ENCODE results near the gene ARHGEF38.

Gene ARHGEF38

GRCh38 chr4:105551965-105552746 lies at the start of gene ARHGEF38:
ARHGEF38 (plus strand) TSS chr4:105552620; CDS start chr4:105552766, 146 bp downstream.
- no peak for DNase-seq

GRCh38 chr4:105503484-105503883 lies 48.9 kb upstream of the ARHGEF38 start:
- DNase-seq = no peak

- DNase-seq = no peak
Observed at GRCh38 chr4:105504744-105505143, 47.7 kb upstream of the ARHGEF38 start.

GRCh38 chr4:105509291-105509690 lies 43.1 kb upstream of the ARHGEF38 start:
- DNase-seq = no peak

DNA sequence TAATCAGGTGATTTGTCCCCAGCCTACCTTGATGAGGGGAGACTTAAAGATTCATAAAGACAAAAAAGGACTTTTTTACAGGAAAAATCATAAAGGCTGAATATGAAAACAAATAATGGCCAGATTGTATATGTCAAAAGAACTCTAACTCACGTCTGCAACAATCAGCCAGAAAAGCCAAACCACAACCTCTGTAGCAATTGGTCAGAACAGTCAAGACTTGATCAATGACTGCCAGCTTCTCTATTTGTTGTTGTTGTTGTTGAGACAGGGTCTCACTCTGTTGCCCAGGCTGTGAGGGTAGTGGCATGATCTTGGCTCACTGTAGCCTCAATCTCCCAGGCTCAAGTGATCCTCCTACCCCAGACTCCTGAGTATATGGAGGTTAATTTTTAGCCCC lies 42.7 kb upstream of the ARHGEF38 start:
- DNase-seq = no peak

DNA sequence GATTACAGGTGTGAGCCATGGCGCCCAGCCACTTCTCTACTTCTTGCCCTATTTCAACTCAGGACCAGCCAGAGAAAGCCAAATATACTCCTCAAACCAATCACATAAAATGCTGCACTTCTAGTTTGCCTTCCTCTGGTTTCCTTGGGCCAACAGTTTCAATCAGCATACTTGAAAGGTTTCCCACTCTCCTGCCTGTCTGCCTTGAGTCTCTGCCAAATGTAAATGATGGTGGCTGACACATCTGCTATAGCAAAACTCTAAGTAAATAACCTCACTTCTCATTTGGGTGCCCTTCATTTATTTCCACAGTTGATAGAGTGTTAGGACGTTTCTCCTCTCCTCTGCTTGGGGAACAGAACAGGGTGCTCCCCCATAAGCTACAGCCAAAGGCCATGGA lies 42.2 kb upstream of the ARHGEF38 start:
- DNase-seq = no peak

DNA sequence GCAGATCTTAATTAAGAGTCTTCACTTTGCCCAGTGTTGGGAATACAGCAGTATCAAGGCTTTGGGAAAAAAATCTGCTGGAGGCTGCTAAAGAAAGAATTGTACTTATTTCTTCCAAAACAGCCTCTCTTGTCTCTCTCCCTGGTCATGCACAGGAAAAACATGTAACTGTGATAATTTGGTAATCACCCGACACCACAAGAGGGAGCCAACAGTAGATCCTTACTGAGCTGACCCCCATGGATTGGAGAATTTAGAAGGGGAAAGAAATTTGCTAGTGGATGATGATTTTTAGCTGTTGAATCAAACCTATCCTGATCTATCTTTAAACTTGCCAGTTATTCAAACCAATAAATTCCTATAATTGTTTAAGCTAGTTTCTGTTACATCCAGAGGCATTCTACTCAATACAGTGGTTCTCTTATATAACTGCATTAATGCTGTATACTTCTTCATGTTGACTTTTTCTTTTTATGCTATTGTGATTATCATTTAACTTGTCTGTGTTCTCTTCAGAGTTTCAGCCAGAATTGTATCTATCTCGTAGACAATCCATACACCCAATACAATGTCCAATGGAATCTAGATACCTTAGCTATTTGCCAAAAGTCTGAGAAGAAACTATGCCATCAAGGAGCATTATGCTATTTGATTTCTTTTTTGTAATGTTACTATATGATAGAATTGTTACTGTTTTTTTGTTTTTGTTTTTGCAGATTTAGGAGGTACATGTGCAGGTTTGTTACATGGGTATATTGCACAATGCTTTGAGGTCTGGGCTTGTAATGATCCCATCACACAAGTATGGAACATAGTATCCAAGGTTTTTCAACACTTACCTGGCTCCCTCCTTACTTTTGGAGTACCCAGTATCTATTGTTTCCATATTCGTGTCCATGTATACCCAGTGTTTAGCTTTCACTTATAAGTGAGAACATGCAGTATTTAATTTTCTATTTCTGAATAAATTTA lies 31.3 kb upstream of the ARHGEF38 start:
- DNase-seq = peak in 1 of 2 donors; percentile 14

- no peak for DNase-seq
Observed at GRCh38 chr4:105526656-105527055, 25.8 kb upstream of the ARHGEF38 start.

GRCh38 chr4:105527081-105527480 lies 25.3 kb upstream of the ARHGEF38 start:
- DNase-seq = no peak

DNA sequence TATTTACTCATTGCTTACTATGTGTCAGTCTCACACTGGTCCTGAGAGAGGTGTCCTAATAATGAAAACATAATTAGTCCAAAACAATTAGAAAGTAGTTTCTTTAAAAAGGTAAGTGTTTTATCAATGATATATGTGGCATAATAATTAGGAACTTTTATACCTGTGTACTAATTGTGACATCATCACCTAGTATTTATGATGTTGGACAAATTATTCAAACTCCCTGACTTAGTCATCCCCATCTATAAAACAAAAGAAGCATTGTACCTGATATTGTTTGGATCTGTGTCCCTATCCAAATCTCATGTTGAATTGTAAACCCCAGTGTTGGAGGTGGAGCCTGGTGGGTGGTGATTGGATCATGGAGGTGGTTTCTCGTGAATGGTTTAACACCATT lies 15.8 kb upstream of the ARHGEF38 start:
- no peak for DNase-seq

GRCh38 chr4:105541420-105541819 lies 11.0 kb upstream of the ARHGEF38 start:
- no peak for DNase-seq

DNA sequence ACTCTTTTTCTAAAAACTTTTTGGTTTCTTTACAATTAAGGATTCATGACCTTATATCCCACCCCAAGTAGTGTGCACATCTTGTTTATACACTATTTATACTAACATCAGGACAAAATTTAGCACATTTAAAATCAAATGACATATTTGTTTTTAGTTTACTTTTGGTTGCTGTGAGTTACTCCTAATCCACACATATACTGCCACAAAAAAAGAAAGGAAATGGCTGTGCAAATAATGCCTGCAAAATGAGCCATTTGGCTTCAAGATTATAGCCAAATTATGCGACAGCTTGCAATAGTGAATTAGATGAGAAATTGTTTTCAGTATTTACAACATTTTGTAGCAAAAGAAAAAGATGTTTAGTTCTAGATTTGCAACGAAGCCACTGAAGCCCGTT lies 10.4 kb upstream of the ARHGEF38 start:
- DNase-seq = no peak

DNA sequence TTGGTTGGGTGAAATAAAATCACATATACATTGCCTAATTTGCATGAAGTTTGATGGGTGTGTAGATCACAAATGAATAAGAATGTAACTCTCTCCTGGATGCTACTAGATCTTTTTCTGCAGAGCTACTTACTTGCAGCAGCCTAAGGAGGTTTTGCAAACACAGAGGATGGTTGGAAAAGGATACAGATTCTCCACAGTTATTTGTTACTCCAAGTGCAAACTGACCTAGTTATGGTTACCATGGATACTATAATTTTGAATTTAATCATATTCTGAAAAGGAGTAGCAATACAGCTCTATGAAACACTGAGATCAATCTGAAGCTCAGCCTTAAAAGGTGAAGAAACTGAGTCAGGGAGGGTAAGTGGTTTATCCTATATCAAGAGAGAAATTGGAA lies 9.1 kb upstream of the ARHGEF38 start:
- no peak for DNase-seq

DNA sequence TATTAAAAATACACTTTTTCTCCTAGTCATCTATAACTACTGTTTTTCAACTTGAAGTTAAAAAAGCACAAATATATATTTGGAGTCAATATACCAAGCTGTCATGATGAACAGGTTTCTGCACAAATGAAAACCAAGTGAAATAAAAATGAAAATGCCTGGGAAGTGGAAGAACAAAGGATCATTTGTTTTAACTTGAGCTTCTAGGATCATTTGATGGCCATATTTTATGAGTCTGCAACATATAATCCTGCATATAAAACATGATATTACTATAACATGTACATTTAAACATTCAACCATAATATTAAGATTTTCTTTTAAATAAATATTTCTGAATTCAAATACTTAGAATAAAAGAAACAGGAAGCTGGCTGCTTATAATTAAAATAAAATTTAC lies 8.5 kb upstream of the ARHGEF38 start:
- DNase-seq = no peak

GRCh38 chr4:105544520-105545286 lies 7.7 kb upstream of the ARHGEF38 start:
- DNase-seq = no peak

GRCh38 chr4:105546086-105546485 lies 6.3 kb upstream of the ARHGEF38 start:
- DNase-seq = no peak

GRCh38 chr4:105547769-105548168 lies 4.7 kb upstream of the ARHGEF38 start:
- DNase-seq = no peak

DNA sequence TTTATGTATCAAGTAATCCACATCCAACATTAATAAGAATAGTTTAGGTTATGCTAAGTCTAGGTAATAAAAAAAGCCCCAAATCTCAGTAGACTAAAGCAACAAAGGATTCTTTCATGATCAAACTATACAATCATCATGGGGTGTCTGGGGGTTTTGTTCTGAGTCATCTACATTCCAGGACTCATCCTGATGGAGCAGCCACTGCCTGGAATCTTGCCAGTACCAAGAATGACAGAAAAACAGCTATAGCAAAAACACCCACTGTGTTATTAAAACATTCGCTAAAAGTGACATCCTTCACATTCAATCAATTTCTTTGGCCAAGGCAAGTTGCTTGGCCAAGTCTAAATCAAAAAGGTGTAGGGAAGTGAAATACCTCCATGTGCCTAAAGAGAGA lies 3.9 kb upstream of the ARHGEF38 start:
- DNase-seq = no peak

- DNase-seq = no peak
Observed at GRCh38 chr4:105550641-105551040, 1.8 kb upstream of the ARHGEF38 start.

- no peak for DNase-seq
Observed at GRCh38 chr4:105555409-105555808, 3.0 kb downstream of the ARHGEF38 start.

- no peak for DNase-seq
Observed at GRCh38 chr4:105556206-105556605, 3.8 kb downstream of the ARHGEF38 start.

GRCh38 chr4:105558277-105558676 lies 5.9 kb downstream of the ARHGEF38 start:
- no peak for DNase-seq

GRCh38 chr4:105560421-105560848 lies 8.0 kb downstream of the ARHGEF38 start:
- DNase-seq = no peak

All from bone marrow (tissue), 2 donors.